ENCODE data around the gene BMPER.

GRCh38 chr7:33906697-33907096 lies 1.4 kb downstream of the BMPER start:
- no peak for TF ChIP-seq TAF1 (IDR thresholded peaks at IDR 0.05; ENCODE audit: low read depth)
- TF ChIP-seq CTCF (IDR thresholded peaks at IDR 0.05; ENCODE audit: poor library complexity, severe bottlenecking) = no peak
- TF ChIP-seq EP300 (conservative IDR thresholded peaks at IDR 0.05; ENCODE audit: poor library complexity, severe bottlenecking) = no peak
- TF ChIP-seq EZH2 (IDR thresholded peaks at IDR 0.05; ENCODE audit: borderline replicate concordance, insufficient read depth, low read length, poor library complexity, severe bottlenecking) = no peak
- no peak for TF ChIP-seq REST (IDR thresholded peaks at IDR 0.05; ENCODE audit: borderline replicate concordance)
- no peak for TF ChIP-seq POLR2AphosphoS5 (IDR thresholded peaks at IDR 0.05)
- TF ChIP-seq RAD21 (conservative IDR thresholded peaks at IDR 0.05) = no peak
- no peak for TF ChIP-seq MXI1 (conservative IDR thresholded peaks at IDR 0.05; ENCODE audit: poor library complexity, severe bottlenecking)

Measured in neural cell (in vitro differentiated cells).